Inflammatory macrophage treated with lipopolysaccharide for 1 hour (primary cell): ENCODE results near the gene HSPA9.

Source experiments
- DNase-seq, 2 donors: peaks; one replicate each; pipeline ENCODE4 v3.0.0-alpha.2; 2020 to 2022

HSPA9 gene

GRCh38 chr5:138528744-138529469 lies 46.3 kb downstream of the HSPA9 start:
- no peak for DNase-seq

DNA sequence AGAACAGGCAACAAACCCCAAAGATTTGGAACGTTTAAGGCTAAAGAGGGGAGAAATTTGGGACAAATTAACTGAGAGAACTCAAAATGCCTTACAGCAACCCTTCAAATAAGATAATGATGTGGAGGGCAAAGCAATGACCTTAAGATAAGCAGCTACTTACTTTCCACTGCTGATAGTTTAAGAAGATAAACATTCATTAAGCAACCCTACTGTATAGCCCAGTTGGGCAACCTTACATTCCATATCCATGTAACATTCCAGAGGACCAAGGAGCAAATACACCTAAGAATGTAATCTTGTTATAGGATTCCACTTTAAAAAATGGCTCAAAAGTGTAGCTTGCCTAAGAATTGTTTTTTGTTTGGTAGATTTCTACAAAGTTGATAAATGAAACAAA lies 47.0 kb downstream of the HSPA9 start:
- DNase-seq: no peak

GRCh38 chr5:138527170-138527569 lies 48.0 kb downstream of the HSPA9 start:
- no peak for DNase-seq

DNA sequence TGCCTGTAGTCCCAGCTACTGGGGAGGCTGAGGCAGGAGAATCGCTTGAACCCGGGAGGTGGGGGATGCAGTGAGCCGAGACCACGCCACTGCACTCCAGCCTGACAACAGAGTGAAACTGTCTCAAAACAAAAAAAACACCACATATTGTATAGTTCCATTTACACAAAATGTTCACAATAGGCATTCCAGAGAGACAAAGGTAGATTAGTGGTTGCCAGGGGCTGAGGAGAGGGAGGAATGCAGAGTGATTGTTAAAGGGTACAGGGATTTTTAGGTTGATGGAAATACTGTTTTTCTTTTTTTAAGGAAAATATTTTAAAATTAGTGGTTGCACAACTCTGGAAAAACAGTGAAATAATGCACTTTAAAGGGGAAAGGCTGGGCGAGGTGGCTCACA lies 51.8 kb downstream of the HSPA9 start:
- no peak for DNase-seq

GRCh38 chr5:138520971-138521370 lies 54.2 kb downstream of the HSPA9 start:
- DNase-seq: no peak

DNA sequence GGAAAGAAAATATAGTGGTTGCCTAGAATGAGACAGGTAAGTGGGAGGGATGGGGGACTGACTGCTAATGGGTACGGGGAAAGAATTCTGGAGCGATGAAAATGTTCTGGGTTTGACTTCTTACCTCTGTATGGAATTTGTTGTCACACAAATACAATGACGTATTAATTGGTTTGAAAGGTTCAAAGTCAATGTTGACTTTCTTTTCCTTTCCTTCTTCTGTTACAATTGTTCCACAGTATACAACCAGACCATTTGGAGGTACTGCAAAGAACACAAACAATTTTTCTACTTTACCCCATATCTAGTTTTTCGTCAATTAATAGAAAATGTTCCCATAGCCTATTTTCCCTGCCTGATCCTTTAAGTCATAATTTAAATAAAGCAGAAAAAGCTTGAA lies 57.8 kb downstream of the HSPA9 start:
- DNase-seq: no peak

DNA sequence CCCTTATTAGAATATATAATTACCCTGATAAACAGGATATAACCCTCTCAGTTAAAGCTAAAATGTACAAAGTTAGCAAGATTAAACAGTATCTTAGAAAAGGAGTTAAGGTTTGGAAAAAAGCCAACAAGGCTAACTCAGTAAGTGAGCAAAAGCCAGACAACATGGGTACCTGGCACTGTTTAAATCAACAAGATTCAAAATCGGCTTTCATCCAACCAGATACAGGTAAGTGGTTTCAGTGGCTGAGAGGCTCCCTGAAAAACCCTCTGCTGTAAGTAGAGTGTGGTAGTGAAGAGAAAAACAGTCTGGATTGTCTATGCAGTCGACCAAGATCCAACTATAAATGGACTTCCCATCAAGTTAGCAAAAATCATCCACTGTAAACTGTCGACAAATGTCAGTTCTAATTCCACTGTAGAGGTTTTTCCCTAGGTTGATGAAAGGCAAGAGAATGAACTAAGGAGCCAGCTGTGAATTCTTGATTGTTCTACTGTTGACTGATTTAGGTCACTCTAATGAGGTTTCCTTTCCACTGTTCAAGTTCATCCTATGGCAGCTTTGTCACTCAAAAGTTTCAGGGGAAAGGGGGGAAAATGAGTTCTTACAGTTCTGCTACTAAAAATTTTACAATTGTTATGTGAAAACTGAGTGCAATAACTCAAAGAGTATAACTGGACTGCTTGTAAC lies 59.5 kb downstream of the HSPA9 start:
- no peak for DNase-seq

DNA sequence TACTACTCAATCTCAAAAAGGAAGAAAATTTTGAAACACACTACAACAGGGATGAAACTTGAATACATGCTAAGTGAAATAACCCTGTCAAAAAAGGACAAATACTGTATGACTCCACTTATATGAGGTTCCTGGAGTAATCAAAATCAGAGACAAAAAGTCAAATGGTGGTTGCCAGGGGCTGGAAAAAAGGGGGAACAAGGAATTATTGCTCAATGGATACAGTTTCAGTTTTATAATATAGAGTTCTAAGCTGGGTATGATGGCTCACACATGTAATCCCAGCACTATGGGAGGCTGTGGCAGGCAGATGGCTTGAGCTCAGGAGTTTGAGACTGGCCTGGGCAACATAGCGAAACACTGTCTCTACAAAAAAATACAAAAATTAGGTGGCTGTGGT lies 61.2 kb downstream of the HSPA9 start:
- DNase-seq: peak; percentile 53 to 57

DNA sequence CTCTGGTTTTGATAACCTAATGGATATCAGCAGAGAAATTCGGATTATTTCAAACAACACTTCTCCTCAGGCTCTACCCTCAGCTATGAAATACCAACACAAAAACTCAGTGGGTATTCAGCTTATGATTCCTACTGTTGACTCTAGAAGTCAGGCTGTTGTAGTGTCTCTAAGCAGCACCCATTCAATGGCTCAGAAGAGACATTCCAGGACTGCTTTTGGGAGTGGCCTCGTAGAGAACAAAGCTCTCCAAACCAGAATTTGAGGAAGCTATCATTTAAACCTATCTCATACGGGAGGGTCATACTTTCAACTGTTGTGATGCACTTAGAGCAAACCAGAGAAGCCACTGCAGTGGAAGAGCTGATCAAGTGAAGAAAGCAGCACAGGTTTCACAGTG lies 66.2 kb downstream of the HSPA9 start:
- DNase-seq: no peak

DNA sequence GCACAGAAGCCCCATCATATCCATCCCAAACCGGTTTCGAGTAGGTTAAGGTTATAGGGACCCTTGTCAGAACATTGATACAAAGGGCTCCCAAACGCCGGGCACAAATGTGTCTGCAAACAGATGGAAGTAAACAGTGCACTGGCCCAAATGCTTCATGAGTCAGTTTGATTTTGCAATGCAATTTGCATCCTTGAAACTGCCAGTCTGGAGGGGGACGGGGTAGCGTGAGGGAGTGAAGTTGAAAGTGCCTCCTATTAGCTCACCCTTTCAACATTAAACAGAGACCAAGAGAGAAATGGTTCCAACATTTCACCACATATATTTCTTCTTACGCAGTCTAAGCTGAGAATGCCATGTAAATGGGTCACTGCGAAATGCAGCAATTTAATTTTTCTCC lies 67.7 kb downstream of the HSPA9 start:
- DNase-seq: peak; percentile 65 to 71

- no peak for DNase-seq
Measured at GRCh38 chr5:138506370-138507306, 68.6 kb downstream of the HSPA9 start.

DNA sequence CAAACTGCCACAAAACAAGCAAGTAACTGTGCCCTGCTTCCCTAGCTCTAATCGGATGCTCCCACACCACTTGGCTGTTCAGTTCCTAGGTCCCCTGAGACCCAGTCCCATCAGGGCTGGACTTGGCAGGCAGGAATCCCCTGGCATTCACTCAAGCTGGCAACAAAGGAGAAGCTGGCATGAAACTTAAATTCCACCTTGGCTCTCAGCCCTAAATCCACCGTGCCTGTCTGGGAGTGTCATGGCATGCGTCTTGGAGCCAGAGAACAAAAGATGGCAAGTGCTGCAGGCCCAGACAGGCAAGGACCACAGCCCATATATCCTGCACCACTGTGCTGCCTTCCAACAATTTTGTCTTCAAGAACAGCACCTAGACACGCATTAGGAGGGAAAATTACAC lies 70.4 kb downstream of the HSPA9 start:
- no peak for DNase-seq
